ENCODE data around the gene PRKN.

GRCh38 chr6:162538643-162539064 lies 188.9 kb downstream of the PRKN start:
- TF ChIP-seq CTCF (IDR thresholded peaks at IDR 0.05; ENCODE audit: insufficient read depth, low read length) (no peak), POLR2AphosphoS5 (IDR thresholded peaks at IDR 0.05; ENCODE audit: low read depth) (no peak)
